HepG2 (cell line): ENCODE measurements around the gene TCEAL9. TPM values are rescaled to one million over a fixed set of nuclear protein-coding genes. Genes with fewer than 3 reads are reported as not detected.

Experiments
- ATAC-seq: fragments of 200-7000 bp; cut with Tn5 transposase; 3 replicates; pipeline ENCODE4 v1.9.1; 2020; ENCODE audit warnings: mild to moderate bottlenecking, moderate library complexity
- BruUV-seq: library from RNA; stranded (reverse); fragments of 400-500 nt; replicated peaks from 2 replicates; lab custom pipeline; 2021; lab: Mats Ljungman, UMichigan
- CTCF ChIA-PET: fragments of 300-600 bp; formaldehyde crosslinking; extraction: SDS; loops from one replicate; lab custom pipeline; 2021; ENCODE audit warnings: low total read pairs, inconsistent platforms, low intra/inter-chr PET ratio; lab: Yijun Ruan, JAX
- POLR2A ChIA-PET: fragments of 350-600 bp; sonication (Branson Sonifier 250); formaldehyde crosslinking; loops from one replicate; lab custom pipeline; 2020; ENCODE audit warnings: antibody characterized with exemption, inconsistent platforms; lab: Yijun Ruan, JAX
- DNase-seq: peaks from one replicate; pipeline ENCODE4 v3.0.0-alpha.2; 2015; ENCODE audit warnings: low spot score
- FAIRE-seq: peaks from 3 replicates; lab custom pipeline; 2011; peaks lifted over from hg19 to GRCh38; lab: Jason Lieb, UNC
- H2AFZ ChIP-seq: one replicate; pipeline ENCODE4 v1.6.1; 2011; ENCODE audit warnings: low read length, inconsistent platforms
- H3K27ac ChIP-seq: fragments of 300-600 bp; 3 replicates; pipeline ENCODE4 v1.8.0; 2011; ENCODE audit warnings: mixed run types, mild to moderate bottlenecking, mixed read lengths, low read length, inconsistent platforms; ENCODE audit not compliant: insufficient read depth; ENCODE audit errors: extremely low read length
- H3K27me3 ChIP-seq, 2 experiments: fragments of 200-600 bp in 1 of 2; 2 replicates in 1 of 2; 3 replicates in 1 of 2; pipeline versions ENCODE4 v1.6.0 to v1.8.0; 2011; ENCODE audit warnings: low read length in 2 of 2, mild to moderate bottlenecking in 2 of 2, moderate library complexity in 2 of 2, inconsistent platforms in 1 of 2; ENCODE audit not compliant: insufficient read depth in 2 of 2, control insufficient read depth in 1 of 2
- H3K36me3 ChIP-seq, 2 experiments: fragments of 200-600 bp in 1 of 2; replicated peaks in 1 of 2; 2 replicates in 1 of 2; 3 replicates in 1 of 2; pipeline versions ENCODE4 v1.5.1 to v1.8.0; 2011; ENCODE audit warnings: low read length in 2 of 2, inconsistent platforms in 1 of 2; ENCODE audit not compliant: insufficient read depth in 2 of 2, control insufficient read depth in 1 of 2
- H3K4me1 ChIP-seq: 2 replicates; pipeline ENCODE4 v1.5.1; 2012; ENCODE audit warnings: low read length, inconsistent platforms; ENCODE audit not compliant: insufficient read depth
- H3K4me2 ChIP-seq: 2 replicates; pipeline ENCODE4 v1.6.0; 2011; ENCODE audit warnings: low read depth, low read length, inconsistent platforms
- H3K4me3 ChIP-seq, 3 experiments: fragments of 200-600 bp in 1 of 3; sonication (generic), shearing (Covaris generic) in 1 of 3; replicated peaks in 1 of 3; 2 replicates each; pipeline ENCODE4 v1.5.1; 2011 to 2016; ENCODE audit warnings: low read length in 3 of 3, inconsistent platforms in 2 of 3, low read depth in 2 of 3, mild to moderate bottlenecking in 2 of 3, control low read depth in 1 of 3, mixed read lengths in 1 of 3; ENCODE audit not compliant: insufficient read depth in 1 of 3
- H3K79me2 ChIP-seq: one replicate; pipeline ENCODE4 v1.6.1; 2011; ENCODE audit warnings: low read length, inconsistent platforms; ENCODE audit not compliant: insufficient read depth
- H3K9ac ChIP-seq: 2 replicates; pipeline ENCODE4 v1.6.0; 2011; ENCODE audit warnings: mild to moderate bottlenecking, low read depth, low read length, inconsistent platforms; ENCODE audit not compliant: insufficient read depth
- H3K9me3 ChIP-seq: 2 replicates; pipeline ENCODE4 v1.5.1; 2012; ENCODE audit warnings: mild to moderate bottlenecking, low read length
- H4K20me1 ChIP-seq: 2 replicates; pipeline ENCODE4 v1.6.0; 2011; ENCODE audit warnings: inconsistent platforms, mild to moderate bottlenecking, low read length, moderate library complexity; ENCODE audit not compliant: insufficient read depth
- CBX1 ChIP-seq: IDR thresholded peaks from one replicate; pipeline ENCODE4 v1.6.1; 2016; ENCODE audit warnings: antibody characterized with exemption, low read depth
- EZH2 ChIP-seq: conservative IDR thresholded peaks from 2 replicates; pipeline ENCODE4 v1.6.1; 2012; ENCODE audit warnings: mild to moderate bottlenecking, low read depth, low read length, moderate library complexity
- ISL2 ChIP-seq: sonication (generic); formaldehyde crosslinking; IDR thresholded peaks from 2 replicates; pipeline ENCODE4 v1.5.0; 2020; ENCODE audit warnings: missing genetic modification reagents
- JUND ChIP-seq: sonication (generic); formaldehyde crosslinking; IDR thresholded peaks from 2 replicates; pipeline ENCODE4 v1.8.0; 2022; ENCODE audit warnings: mild to moderate bottlenecking, missing genetic modification reagents
- KLF16 ChIP-seq, 2 experiments: sonication (generic) in 1 of 2; formaldehyde crosslinking in 1 of 2; IDR thresholded peaks; 2 replicates each; pipeline versions ENCODE4 v1.6.1 to v1.8.0; 2016 to 2023; ENCODE audit warnings: missing genetic modification reagents in 2 of 2, missing compliant biosample characterization in 1 of 2
- MBD4 ChIP-seq: IDR thresholded peaks from 2 replicates; pipeline ENCODE4 v1.6.1; 2012; ENCODE audit warnings: low read length, inconsistent platforms, borderline replicate concordance
- PHB2 ChIP-seq: fragments of 450-650 bp; IDR thresholded peaks from 2 replicates; pipeline ENCODE4 v1.6.1; 2018; ENCODE audit not compliant: partially characterized antibody
- PHF8 ChIP-seq: sonication (generic); formaldehyde crosslinking; IDR thresholded peaks from 2 replicates; pipeline ENCODE4 v1.5.0; 2020; ENCODE audit warnings: missing genetic modification reagents
- STAT5B ChIP-seq: sonication (generic); formaldehyde crosslinking; IDR thresholded peaks from 2 replicates; pipeline ENCODE4 v1.4.0; 2020; ENCODE audit warnings: missing genetic modification reagents
- ZBTB7A ChIP-seq: sonication (generic); formaldehyde crosslinking; IDR thresholded peaks from 2 replicates; pipeline ENCODE4 v1.8.0; 2022; ENCODE audit warnings: mild to moderate bottlenecking, missing genetic modification reagents
- ZNF430 ChIP-seq: sonication (generic); formaldehyde crosslinking; IDR thresholded peaks from 2 replicates; pipeline ENCODE4 v1.9.0; 2021; ENCODE audit warnings: mild to moderate bottlenecking, missing genetic modification reagents
- ZNF451 ChIP-seq: sonication (generic); formaldehyde crosslinking; IDR thresholded peaks from 2 replicates; pipeline ENCODE4 v1.5.0; 2020; ENCODE audit warnings: mild to moderate bottlenecking, missing genetic modification reagents
- ZNF644 ChIP-seq: IDR thresholded peaks from 2 replicates; pipeline ENCODE4 v1.6.1; 2016; ENCODE audit warnings: low read depth
- WGBS: methylation state at CpG from one replicate; pipeline ENCODE4 v1.1.6; 2017; ENCODE audit warnings: low lambda C conversion rate; 5-methylcytosine and 5-hydroxymethylcytosine counted together
- in situ Hi-C: cut with HindIII; loops from 2 replicates; pipeline ENCODE4 v1.10.0; 2017; ENCODE audit warnings: low pct_unique_long_range_greater_than_20kb; ENCODE audit not compliant: extremely low pct_ligation_motif_present
- intact Hi-C: fragments of 100-400 bp; cut with micrococcal nuclease; formaldehyde crosslinking; loops from one replicate; pipeline ENCODE4 v1.10.0; 2022; ENCODE audit not compliant: unreplicated experiment
- polyA plus RNA-seq, 8 experiments: library from polyadenylated mRNA; depleted of rRNA in 3 of 8; stranded (reverse) in 7 of 8; unstranded in 1 of 8; fragments of >200 nt; fragmentation: Illumina TruSeq in 4 of 8; extraction: Trizol in 4 of 8; gene quantifications; 2 replicates each; pipeline versions ENCODE4 v1.2.1 to v1.2.3, GENCODE V29; 2011 to 2016; ENCODE audit warnings: low read depth in 4 of 8, missing spikeins in 1 of 8, mixed read lengths in 1 of 8; ENCODE audit not compliant: insufficient read depth in 1 of 8
- total RNA-seq, 5 experiments: library from RNA; depleted of rRNA; stranded (reverse); fragments of >200 nt; fragmentation: Illumina TruSeq; extraction: Trizol; gene quantifications; 2 replicates each; pipeline ENCODE4 v1.2.3, GENCODE V29; 2016; ENCODE audit warnings: low read depth in 1 of 5
- TF ChIP-seq, protein P1 (sequence below): IDR thresholded peaks from 2 replicates; pipeline ENCODE4 v1.6.1; 2016; ENCODE audit warnings: missing compliant biosample characterization, missing genetic modification reagents, borderline replicate concordance
- TF ChIP-seq, protein P2 (sequence below), 2 experiments: fragments of 450-650 bp in 1 of 2; sonication (generic) in 1 of 2; formaldehyde crosslinking; IDR thresholded peaks; 2 replicates each; pipeline versions ENCODE4 v1.5.0 to v1.8.0; 2020 to 2022; ENCODE audit warnings: mild to moderate bottlenecking in 1 of 2, missing genetic modification reagents in 1 of 2
- TF ChIP-seq, protein P3 (sequence below): sonication (generic); formaldehyde crosslinking; IDR thresholded peaks from 2 replicates; pipeline ENCODE4 v1.4.0; 2020; ENCODE audit warnings: mild to moderate bottlenecking, low read depth, missing genetic modification reagents
- TF ChIP-seq, protein P4 (sequence below): sonication (generic); formaldehyde crosslinking; IDR thresholded peaks from 2 replicates; pipeline ENCODE4 v1.4.0; 2020; ENCODE audit warnings: missing genetic modification reagents

Gene TCEAL9
- total and polyA plus RNA-seq, 2 of the 13 experiments (the other 11 are each of a cell fraction or from before 2014, with no cell fraction given), result 15.8 to 45.8 TPM

DNA sequence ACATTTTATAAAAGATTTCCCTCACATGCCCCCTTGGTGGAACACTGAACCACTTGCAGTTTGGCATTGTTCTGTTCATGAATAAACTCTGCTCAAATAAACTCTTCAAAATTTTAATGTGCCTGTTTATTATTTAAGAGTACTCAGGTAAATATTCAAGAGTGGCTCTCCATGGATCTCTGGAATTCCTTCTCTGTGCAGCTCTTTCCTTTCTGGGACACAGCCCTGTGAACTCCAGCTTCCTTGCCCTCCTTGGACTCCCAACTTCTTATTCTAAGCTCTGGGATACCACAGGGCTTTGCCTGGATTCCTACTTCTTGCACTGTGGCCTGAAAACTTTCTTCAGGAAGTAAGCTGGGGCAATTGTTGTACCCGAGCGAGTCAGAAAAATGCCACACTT is 28.4 kb downstream of the TCEAL9 start:
- ChIA-PET CTCF (no interaction called here), POLR2A (no interaction called here)
- no TSS peak for BruUV-seq
- no peak overlapping the region for H3K4me3 ChIP-seq
- H3K36me3 ChIP-seq, result no peaks in the 10 kb centered on the region
- no peaks in the 10 kb centered on the region for H3K27me3 ChIP-seq
- no peaks in the 10 kb centered on the region for H4K20me1 ChIP-seq
- H3K27ac ChIP-seq, result no peak overlapping the region
- WGBS, result 64% methylated on average over 2 of the region's 2 CpGs
- ATAC-seq (no peak), DNase-seq (no peak), FAIRE-seq (no peak)
- intact Hi-C loops (no loop called here), in situ Hi-C loops (no loop called here)
- no peak overlapping the region for H2AFZ ChIP-seq
- no peaks in the 10 kb centered on the region for H3K4me1 ChIP-seq
- H3K9me3 ChIP-seq, result no peaks in the 10 kb centered on the region
- H3K9ac ChIP-seq, result no peak overlapping the region
- H3K4me2 ChIP-seq, result no peak overlapping the region
- no peaks in the 10 kb centered on the region for H3K79me2 ChIP-seq
- TF ChIP-seq JUND (CRISPR knock-in tag), result no peak
- no peak for TF ChIP-seq ISL2 (CRISPR knock-in tag)
- TF ChIP-seq, protein P1, sequence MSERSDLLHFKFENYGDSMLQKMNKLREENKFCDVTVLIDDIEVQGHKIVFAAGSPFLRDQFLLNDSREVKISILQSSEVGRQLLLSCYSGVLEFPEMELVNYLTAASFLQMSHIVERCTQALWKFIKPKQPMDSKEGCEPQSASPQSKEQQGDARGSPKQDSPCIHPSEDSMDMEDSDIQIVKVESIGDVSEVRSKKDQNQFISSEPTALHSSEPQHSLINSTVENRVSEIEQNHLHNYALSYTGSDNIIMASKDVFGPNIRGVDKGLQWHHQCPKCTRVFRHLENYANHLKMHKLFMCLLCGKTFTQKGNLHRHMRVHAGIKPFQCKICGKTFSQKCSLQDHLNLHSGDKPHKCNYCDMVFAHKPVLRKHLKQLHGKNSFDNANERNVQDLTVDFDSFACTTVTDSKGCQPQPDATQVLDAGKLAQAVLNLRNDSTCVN (CRISPR knock-in tag), result no peak
- TF ChIP-seq PHF8 (CRISPR knock-in tag), result no peak
- TF ChIP-seq, protein P2, sequence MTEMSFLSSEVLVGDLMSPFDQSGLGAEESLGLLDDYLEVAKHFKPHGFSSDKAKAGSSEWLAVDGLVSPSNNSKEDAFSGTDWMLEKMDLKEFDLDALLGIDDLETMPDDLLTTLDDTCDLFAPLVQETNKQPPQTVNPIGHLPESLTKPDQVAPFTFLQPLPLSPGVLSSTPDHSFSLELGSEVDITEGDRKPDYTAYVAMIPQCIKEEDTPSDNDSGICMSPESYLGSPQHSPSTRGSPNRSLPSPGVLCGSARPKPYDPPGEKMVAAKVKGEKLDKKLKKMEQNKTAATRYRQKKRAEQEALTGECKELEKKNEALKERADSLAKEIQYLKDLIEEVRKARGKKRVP (CRISPR knock-in tag; IDR thresholded peaks at IDR 0.05), result no peak
- no peak for TF ChIP-seq ZNF430
- TF ChIP-seq, protein P3, sequence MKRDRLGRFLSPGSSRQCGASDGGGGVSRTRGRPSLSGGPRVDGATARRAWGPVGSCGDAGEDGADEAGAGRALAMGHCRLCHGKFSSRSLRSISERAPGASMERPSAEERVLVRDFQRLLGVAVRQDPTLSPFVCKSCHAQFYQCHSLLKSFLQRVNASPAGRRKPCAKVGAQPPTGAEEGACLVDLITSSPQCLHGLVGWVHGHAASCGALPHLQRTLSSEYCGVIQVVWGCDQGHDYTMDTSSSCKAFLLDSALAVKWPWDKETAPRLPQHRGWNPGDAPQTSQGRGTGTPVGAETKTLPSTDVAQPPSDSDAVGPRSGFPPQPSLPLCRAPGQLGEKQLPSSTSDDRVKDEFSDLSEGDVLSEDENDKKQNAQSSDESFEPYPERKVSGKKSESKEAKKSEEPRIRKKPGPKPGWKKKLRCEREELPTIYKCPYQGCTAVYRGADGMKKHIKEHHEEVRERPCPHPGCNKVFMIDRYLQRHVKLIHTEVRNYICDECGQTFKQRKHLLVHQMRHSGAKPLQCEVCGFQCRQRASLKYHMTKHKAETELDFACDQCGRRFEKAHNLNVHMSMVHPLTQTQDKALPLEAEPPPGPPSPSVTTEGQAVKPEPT (CRISPR knock-in tag), result no peak
- no peak for TF ChIP-seq CBX1
- no peak for TF ChIP-seq ZNF644 (CRISPR knock-in tag)
- TF ChIP-seq, protein P4, sequence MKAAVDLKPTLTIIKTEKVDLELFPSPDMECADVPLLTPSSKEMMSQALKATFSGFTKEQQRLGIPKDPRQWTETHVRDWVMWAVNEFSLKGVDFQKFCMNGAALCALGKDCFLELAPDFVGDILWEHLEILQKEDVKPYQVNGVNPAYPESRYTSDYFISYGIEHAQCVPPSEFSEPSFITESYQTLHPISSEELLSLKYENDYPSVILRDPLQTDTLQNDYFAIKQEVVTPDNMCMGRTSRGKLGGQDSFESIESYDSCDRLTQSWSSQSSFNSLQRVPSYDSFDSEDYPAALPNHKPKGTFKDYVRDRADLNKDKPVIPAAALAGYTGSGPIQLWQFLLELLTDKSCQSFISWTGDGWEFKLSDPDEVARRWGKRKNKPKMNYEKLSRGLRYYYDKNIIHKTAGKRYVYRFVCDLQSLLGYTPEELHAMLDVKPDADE (CRISPR knock-in tag), result no peak
- TF ChIP-seq KLF16 (CRISPR knock-in tag; IDR thresholded peaks at IDR 0.05), result no peak
- TF ChIP-seq ZBTB7A, result no peak
- TF ChIP-seq ZNF451, result no peak
- TF ChIP-seq MBD4, result no peak
- TF ChIP-seq PHB2, result no peak
- TF ChIP-seq STAT5B (CRISPR knock-in tag), result no peak
- no peak for TF ChIP-seq EZH2
